ENCODE data around the gene KCNMA1. TPM values are rescaled to one million over a fixed set of nuclear protein-coding genes. Genes with fewer than 3 reads are reported as not detected.

The KCNMA1 gene
- total and polyA plus RNA-seq, 10 of the 15 experiments (the other 5 are each of a cell fraction or from before 2014, with no cell fraction given) = 8.5 to 77.0 (median 21.3) TPM

GRCh38 chr10:77015360-77015759 lies 622.2 kb downstream of the KCNMA1 start (continued):
- TF ChIP-seq E4F1 (IDR thresholded peaks at IDR 0.05; ENCODE audit: borderline replicate concordance, partially characterized antibody) = no peak
- no peak for TF ChIP-seq RUNX3 (IDR thresholded peaks at IDR 0.05; ENCODE audit: low read length)
- no peak for TF ChIP-seq TARDBP (IDR thresholded peaks at IDR 0.05; ENCODE audit: borderline replicate concordance)
- TF ChIP-seq BHLHE40 (IDR thresholded peaks at IDR 0.05; ENCODE audit: borderline replicate concordance in 1 of 2, low read depth in 2 of 2, low read length in 1 of 2) = no peak

- FAIRE-seq (no peak), ATAC-seq (no peak), DNase-seq (ENCODE audit: low read depth, low spot score) (no peak)
- WGBS (ENCODE audit: insufficient coverage, insufficient replicate concordance, low lambda C conversion rate, missing lambda C conversion rate) = 0% methylated on average over 2 of the region's 2 CpGs
- ChIA-PET SMC1A (ENCODE audit: uncharacterized antibody, unreplicated experiment) (interaction anchor here (0.7 to 1.6 kb wide), 3 partner anchors 9 to 618 kb away, joined by 3 to 6 read pairs (median 3); no protein-coding TSS in a partner anchor), POLR2A (no interaction called here), RAD21 (ENCODE audit: unreplicated experiment) (interaction anchor here (1.0 kb wide), 1 partner anchor 14 kb away, joined by 5 read pairs; no protein-coding TSS in a partner anchor), CTCF (interaction anchor here (1.3 to 2.1 kb wide), 3 partner anchors 8 to 28 kb away, joined by 3 to 9 read pairs (median 4); no protein-coding TSS in a partner anchor)
- no peaks in the 10 kb centered on the region for H3K9me3 ChIP-seq (replicated peaks; ENCODE audit: control insufficient read depth, insufficient read depth, low read length)
- no peak overlapping the region for H3K4me3 ChIP-seq
- no peaks in the 10 kb centered on the region for H3K79me2 ChIP-seq (ENCODE audit: control insufficient read depth, insufficient read depth, low read length)
- no peaks in the 10 kb centered on the region for H3K36me3 ChIP-seq (ENCODE audit: control insufficient read depth in 2 of 2, insufficient read depth in 2 of 2, low read length in 1 of 2)
- no peak overlapping the region for H3K4me2 ChIP-seq (ENCODE audit: control insufficient read depth, insufficient read depth)
- no peaks in the 10 kb centered on the region for H3K27me3 ChIP-seq (replicated peaks in 1 of 2; ENCODE audit: control insufficient read depth in 2 of 2, insufficient read depth in 2 of 2, low read length in 1 of 2)
- no peak overlapping the region for H3K9ac ChIP-seq (ENCODE audit: control insufficient read depth, insufficient read depth, low read length)
- intact Hi-C loops (cut with micrococcal nuclease; ENCODE audit: unreplicated experiment) = no loop called here
- H4K20me1 ChIP-seq (ENCODE audit: control insufficient read depth, insufficient read depth) = no peaks in the 10 kb centered on the region
- no TSS peak for BruUV-seq (replicated peaks)
- no peak overlapping the region for H3K27ac ChIP-seq (ENCODE audit: control insufficient read depth, insufficient read depth)
- no peak overlapping the region for H2AFZ ChIP-seq (ENCODE audit: control insufficient read depth, low read depth, low read length)
- no peaks in the 10 kb centered on the region for H3K4me1 ChIP-seq (ENCODE audit: control insufficient read depth, insufficient read depth, low read length)
- in situ Hi-C loops (cut with MboI) = no loop called here
- TF ChIP-seq IRF4 (IDR thresholded peaks at IDR 0.05; ENCODE audit: low read depth, low read length) (no peak), NRF1 (conservative IDR thresholded peaks at IDR 0.05; ENCODE audit: low read depth, low read length) (no peak), MYC (IDR thresholded peaks at IDR 0.05; ENCODE audit: insufficient read depth, insufficient read length, insufficient replicate concordance, low read length, severe bottlenecking) (no peak), NFXL1 (IDR thresholded peaks at IDR 0.05; ENCODE audit: borderline replicate concordance) (no peak), RB1 (IDR thresholded peaks at IDR 0.05; ENCODE audit: borderline replicate concordance) (no peak), SMAD5 (IDR thresholded peaks at IDR 0.05; ENCODE audit: low read depth) (no peak), ZNF687 (IDR thresholded peaks at IDR 0.05) (no peak), GATAD2B (conservative IDR thresholded peaks at IDR 0.05; ENCODE audit: low read depth) (no peak)
These were observed 624.7 kb downstream of the KCNMA1 start for GRCh38 chr10:77012812-77013500.
